HUES64 (cell line): ENCODE data around the gene TSPAN3.

ENCODE experiments used
- H3K27ac ChIP-seq: 2 replicates; pipeline ENCODE4 v1.7.0; 2013; ENCODE audit warnings: low read depth, low read length, inconsistent platforms
- H3K27me3 ChIP-seq: 2 replicates; pipeline ENCODE4 v1.6.1; 2013; ENCODE audit warnings: mild to moderate bottlenecking, low read length; ENCODE audit not compliant: insufficient read depth
- H3K36me3 ChIP-seq: 2 replicates; pipeline ENCODE4 v1.6.1; 2013; ENCODE audit warnings: mild to moderate bottlenecking, low read length; ENCODE audit not compliant: insufficient read depth
- H3K4me1 ChIP-seq: 2 replicates; pipeline ENCODE4 v1.6.1; 2013; ENCODE audit warnings: mild to moderate bottlenecking, low read length, moderate library complexity; ENCODE audit not compliant: insufficient read depth
- H3K4me3 ChIP-seq: 2 replicates; pipeline ENCODE4 v1.5.1; 2013; ENCODE audit warnings: mild to moderate bottlenecking, low read length, moderate library complexity
- H3K9ac ChIP-seq: 2 replicates; pipeline ENCODE4 v1.6.1; 2013; ENCODE audit warnings: mild to moderate bottlenecking, low read depth, low read length
- H3K9me3 ChIP-seq: 2 replicates; pipeline ENCODE4 v1.6.1; 2013; ENCODE audit warnings: low read depth, low read length; ENCODE audit not compliant: insufficient read depth
- WGBS: fragments of 150-250, 120-280 bp; methylation state at CpG from one replicate; pipeline ENCODE4 v1.1.7; 2013; ENCODE audit warnings: missing lambda C conversion rate; 5-methylcytosine and 5-hydroxymethylcytosine counted together

The TSPAN3 gene

GRCh38 chr15:77038312-77039216 lies 32.3 kb downstream of the TSPAN3 start:
- Histone ChIP-seq H3K27me3 (no peaks in the 10 kb centered on the region), H3K36me3 (peaks cover 19% of the 10 kb centered on the region), H3K4me1 (no peaks in the 10 kb centered on the region), H3K9ac (no peak overlapping the region), H3K27ac (no peak overlapping the region), H3K9me3 (no peaks in the 10 kb centered on the region), H3K4me3 (no peak overlapping the region)
- WGBS, result no CpG with 5 or more reads among the region's 10 CpGs

- no peak overlapping the region for H3K27ac ChIP-seq
- H3K36me3 ChIP-seq, result peaks cover 9% of the 10 kb centered on the region; the same call in 1 of the 2 replicates
- no peak overlapping the region for H3K9ac ChIP-seq
- no peaks in the 10 kb centered on the region for H3K4me1 ChIP-seq
- H3K9me3 ChIP-seq, result no peaks in the 10 kb centered on the region
- WGBS, result 97% methylated on average over 12 of the region's 12 CpGs
- H3K27me3 ChIP-seq, result no peaks in the 10 kb centered on the region
- no peak overlapping the region for H3K4me3 ChIP-seq
These were observed 33.3 kb downstream of the TSPAN3 start for GRCh38 chr15:77037388-77038209.

- WGBS, result 93% methylated on average over 22 of the region's 22 CpGs
- Histone ChIP-seq H3K27ac (no peak overlapping the region), H3K27me3 (no peaks in the 10 kb centered on the region), H3K36me3 (0 out of 2 replicates have a peak, but pooled peaks cover 1% of the 10 kb centered on the region), H3K9ac (no peak overlapping the region), H3K4me1 (no peaks in the 10 kb centered on the region), H3K4me3 (no peak overlapping the region), H3K9me3 (no peaks in the 10 kb centered on the region)
These were observed 34.1 kb downstream of the TSPAN3 start for GRCh38 chr15:77036537-77037387.

- 94% methylated on average over 13 of the region's 13 CpGs for WGBS
- H3K36me3 ChIP-seq, result no peaks in the 10 kb centered on the region
These were observed 34.9 kb downstream of the TSPAN3 start for GRCh38 chr15:77035999-77036471.

GRCh38 chr15:77035584-77035983 lies 35.3 kb downstream of the TSPAN3 start:
- Histone ChIP-seq H3K36me3 (no peaks in the 10 kb centered on the region), H3K9ac (no peak overlapping the region), H3K27ac (no peak overlapping the region), H3K4me1 (no peaks in the 10 kb centered on the region; the same call in 1 of the 2 replicates), H3K27me3 (no peaks in the 10 kb centered on the region), H3K4me3 (no peak overlapping the region), H3K9me3 (no peaks in the 10 kb centered on the region)
- 96% methylated on average over 9 of the region's 9 CpGs for WGBS

More at GRCh38 chr15:77035999-77036471, 34.9 kb downstream of the TSPAN3 start:
- Histone ChIP-seq H3K9ac (no peak overlapping the region), H3K27ac (no peak overlapping the region), H3K4me3 (no peak overlapping the region), H3K27me3 (no peaks in the 10 kb centered on the region), H3K4me1 (no peaks in the 10 kb centered on the region; the same call in 1 of the 2 replicates), H3K9me3 (no peaks in the 10 kb centered on the region)

- Histone ChIP-seq H3K27me3 (no peaks in the 10 kb centered on the region), H3K27ac (no peak overlapping the region), H3K4me1 (no peaks in the 10 kb centered on the region; the same call in 1 of the 2 replicates), H3K9me3 (no peaks in the 10 kb centered on the region), H3K9ac (no peak overlapping the region), H3K36me3 (no peaks in the 10 kb centered on the region), H3K4me3 (no peak overlapping the region)
- 88% methylated on average over 13 of the region's 14 CpGs for WGBS
These were observed 36.0 kb downstream of the TSPAN3 start for GRCh38 chr15:77034695-77035489.

GRCh38 chr15:77033729-77034671 lies 36.9 kb downstream of the TSPAN3 start:
- H3K9ac ChIP-seq, result no peak overlapping the region
- H3K36me3 ChIP-seq, result no peaks in the 10 kb centered on the region
- H3K4me3 ChIP-seq, result no peak overlapping the region
- no peaks in the 10 kb centered on the region for H3K27me3 ChIP-seq
- no peaks in the 10 kb centered on the region for H3K9me3 ChIP-seq
- H3K4me1 ChIP-seq, result no peaks in the 10 kb centered on the region; the same call in 1 of the 2 replicates
- no peak overlapping the region for H3K27ac ChIP-seq
- 83% methylated on average over 13 of the region's 13 CpGs for WGBS

GRCh38 chr15:77033417-77033728 lies 37.5 kb downstream of the TSPAN3 start:
- no peaks in the 10 kb centered on the region for H3K27me3 ChIP-seq
- H3K9ac ChIP-seq, result no peak overlapping the region
- H3K4me1 ChIP-seq, result no peaks in the 10 kb centered on the region; the same call in 1 of the 2 replicates
- H3K9me3 ChIP-seq, result no peaks in the 10 kb centered on the region
- no peak overlapping the region for H3K4me3 ChIP-seq
- WGBS, result 95% methylated on average over 4 of the region's 4 CpGs
- no peaks in the 10 kb centered on the region for H3K36me3 ChIP-seq
- no peak overlapping the region for H3K27ac ChIP-seq

GRCh38 chr15:77032647-77033416 lies 38.1 kb downstream of the TSPAN3 start:
- WGBS, result 90% methylated on average over 18 of the region's 18 CpGs
- Histone ChIP-seq H3K27ac (no peak overlapping the region), H3K27me3 (no peaks in the 10 kb centered on the region)

More at GRCh38 chr15:77032647-77033416, 38.1 kb downstream of the TSPAN3 start:
- Histone ChIP-seq H3K9ac (no peak overlapping the region), H3K4me3 (no peak overlapping the region), H3K36me3 (no peaks in the 10 kb centered on the region), H3K4me1 (no peaks in the 10 kb centered on the region; the same call in 1 of the 2 replicates), H3K9me3 (no peaks in the 10 kb centered on the region)
